HG02798 (cell line): ENCODE results near the gene PNKP.

ENCODE experiments used
- ATAC-seq: cut with Tn5 transposase; IDR thresholded peaks from one replicate; pipeline ENCODE4 v1.9.1; 2021; ENCODE audit warnings: mild to moderate bottlenecking; ENCODE audit not compliant: unreplicated experiment, poor library complexity

PNKP gene

GRCh38 chr19:49877020-49877878 is 9.9 kb upstream of the PNKP start, which contains the start of the genes AKT1S1 and TBC1D17:
Gene AKT1S1, minus strand, starts transcription at chr19:49877355. Its CDS starts 4,060 bp downstream, at chr19:49873295.
Gene TBC1D17, plus strand, starts transcription at chr19:49877702. Its CDS starts 22 bp downstream, at chr19:49877724.
- peak; percentile 68 for ATAC-seq

GRCh38 chr19:49876422-49877019 is 9.1 kb upstream of the PNKP start:
- peak; percentile 53 for ATAC-seq

- no peak for ATAC-seq
Measured at GRCh38 chr19:49875857-49876421, 8.6 kb upstream of the PNKP start.

- no peak for ATAC-seq
Measured at GRCh38 chr19:49875177-49875576, 7.8 kb upstream of the PNKP start.

GRCh38 chr19:49874503-49875157 is 7.3 kb upstream of the PNKP start:
- no peak for ATAC-seq

GRCh38 chr19:49873834-49874233 is 6.5 kb upstream of the PNKP start:
- ATAC-seq = no peak

GRCh38 chr19:49873129-49873521 is 5.7 kb upstream of the PNKP start:
- ATAC-seq = no peak

GRCh38 chr19:49872245-49873128 is 5.1 kb upstream of the PNKP start:
- ATAC-seq = no peak

- ATAC-seq = no peak
Measured at GRCh38 chr19:49871349-49871985, 4.1 kb upstream of the PNKP start.

- ATAC-seq = no peak
Measured at GRCh38 chr19:49870309-49870901, 3.0 kb upstream of the PNKP start.

- peak; percentile 73 for ATAC-seq
Measured at GRCh38 chr19:49869484-49870308, 2.3 kb upstream of the PNKP start.

GRCh38 chr19:49869009-49869483 is 1.7 kb upstream of the PNKP start:
- peak; percentile 9 for ATAC-seq

GRCh38 chr19:49864890-49865289 is 2.5 kb downstream of the PNKP start:
- ATAC-seq = no peak

GRCh38 chr19:49863935-49864320 is 3.4 kb downstream of the PNKP start:
- no peak for ATAC-seq

GRCh38 chr19:49863254-49863934 is 4.0 kb downstream of the PNKP start:
- no peak for ATAC-seq

- ATAC-seq = no peak
Measured at GRCh38 chr19:49862391-49863253, 4.8 kb downstream of the PNKP start.
